Left cardiac atrium (tissue), 4 donors: ENCODE data around the gene CAPN11. TPM values are rescaled to one million over a fixed set of nuclear protein-coding genes. Genes with fewer than 3 reads are reported as not detected.

Source experiments
- ATAC-seq, 2 donors: fragments of 200-7000 bp; cut with Tn5 transposase; one replicate each; pipeline ENCODE4 v1.9.1; 2020; ENCODE audit warnings: mild to moderate bottlenecking in 2 of 2, moderate library complexity in 2 of 2
- DNase-seq: peaks from one replicate; pipeline ENCODE4 v3.0.0-alpha.2; 2020
- intact Hi-C, 2 donors: fragments of 100-400 bp; cut with DNase I; formaldehyde crosslinking; loops; one replicate each; pipeline versions ENCODE4 v1.14.1 to v1.15.1; 2022 to 2023
- total RNA-seq, 2 donors: library from RNA; stranded (reverse); fragmentation: NEBNext Ultra II Directional; extraction: Animal tissue kit (Norgen Biotek cat#: 25700); gene quantifications; one replicate each; pipeline ENCODE4 v1.2.1, GENCODE V29; 2021
- donor health status: DM: no; HTN: yes; CAD: no.
- donor health status: DM: no; HTN: yes; CAD: no; lungs with severe emphysema.
- donor health status: DM: yes; HTN: yes; CAD: no.
- donor health status: Dilated cardiomyopathy.

CAPN11 gene
- total RNA-seq, 2 donors from 2014 or later, result 0.39 to 0.97 TPM

- intact Hi-C loops, result loop anchor here in 1 of 2 donors (10.0 kb wide), 1 partner anchor 184 kb away; no protein-coding TSS in a partner anchor
- DNase-seq (no peak), ATAC-seq (peak in 1 of 2 donors; percentile 55)
Observed at GRCh38 chr6:44150317-44150917, 8.2 kb upstream of the CAPN11 start.

GRCh38 chr6:44151348-44152108 is 7.1 kb upstream of the CAPN11 start:
- peak; percentile 73 to 74 for ATAC-seq

GRCh38 chr6:44152109-44152461 is 6.5 kb upstream of the CAPN11 start:
- intact Hi-C loops, result loop anchor here (2.0 to 10.0 kb wide), 2 partner anchors 55 to 183 kb away; no protein-coding TSS in a partner anchor
- no peak for DNase-seq
- no peak for ATAC-seq

More at GRCh38 chr6:44151348-44152108, 7.1 kb upstream of the CAPN11 start:
- intact Hi-C loops, result loop anchor here (2.0 to 10.0 kb wide), 2 partner anchors 55 to 183 kb away; no protein-coding TSS in a partner anchor
- peak; percentile 77 for DNase-seq

- ATAC-seq (no peak), DNase-seq (no peak)
- intact Hi-C loops, result loop anchor here (2.0 to 10.0 kb wide), 2 partner anchors 56 to 182 kb away; no protein-coding TSS in a partner anchor
Observed at GRCh38 chr6:44152533-44152932, 6.1 kb upstream of the CAPN11 start.

GRCh38 chr6:44154067-44154466 is 4.6 kb upstream of the CAPN11 start:
- intact Hi-C loops, result loop anchor here in 1 of 2 donors (10.0 kb wide), 1 partner anchor 181 kb away; no protein-coding TSS in a partner anchor
- DNase-seq (no peak), ATAC-seq (no peak)

- ATAC-seq, result no peak
- DNase-seq, result no peak
- intact Hi-C loops, result loop anchor here in 1 of 2 donors (10.0 kb wide), 1 partner anchor 178 kb away; no protein-coding TSS in a partner anchor
Observed at GRCh38 chr6:44156494-44157151, 2.0 kb upstream of the CAPN11 start.

GRCh38 chr6:44157152-44157521 is 1.5 kb upstream of the CAPN11 start:
- DNase-seq (no peak), ATAC-seq (no peak)
- intact Hi-C loops, result loop anchor here in 1 of 2 donors (10.0 kb wide), 1 partner anchor 178 kb away; no protein-coding TSS in a partner anchor

GRCh38 chr6:44161997-44162338 is 3.3 kb downstream of the CAPN11 start:
- ATAC-seq (no peak), DNase-seq (no peak)
- intact Hi-C loops, result no loop called here

GRCh38 chr6:44162876-44163625 is 4.4 kb downstream of the CAPN11 start:
- no peak for ATAC-seq
- DNase-seq, result no peak
- intact Hi-C loops, result no loop called here

- intact Hi-C loops, result no loop called here
- ATAC-seq (no peak), DNase-seq (no peak)
Observed at GRCh38 chr6:44166116-44166515, 7.5 kb downstream of the CAPN11 start.

- ATAC-seq (no peak), DNase-seq (no peak)
- intact Hi-C loops, result no loop called here
Observed at GRCh38 chr6:44166591-44167184, 8.1 kb downstream of the CAPN11 start.

GRCh38 chr6:44167567-44167966 is 8.9 kb downstream of the CAPN11 start:
- intact Hi-C loops, result no loop called here
- ATAC-seq (no peak), DNase-seq (no peak)

- intact Hi-C loops, result no loop called here
- no peak for ATAC-seq
- DNase-seq, result no peak
Observed at GRCh38 chr6:44169154-44169553, 10.5 kb downstream of the CAPN11 start.

GRCh38 chr6:44169886-44170570 is 11.4 kb downstream of the CAPN11 start:
- DNase-seq, result no peak
- no peak for ATAC-seq
- intact Hi-C loops, result loop anchor here (5.0 to 10.0 kb wide), 3 partner anchors 47 to 165 kb away; partner anchors contain the start of gene MYMX (in 1 of the 2)

GRCh38 chr6:44171899-44172546 is 13.4 kb downstream of the CAPN11 start:
- intact Hi-C loops, result loop anchor here (2.0 to 10.0 kb wide), 4 partner anchors 45 to 163 kb away; partner anchors contain the start of gene MYMX (in 1 of the 2)
- DNase-seq (no peak), ATAC-seq (no peak)

GRCh38 chr6:44172731-44173500 is 14.3 kb downstream of the CAPN11 start:
- DNase-seq (peak; percentile 89), ATAC-seq (peak; percentile 93 to 96)
- intact Hi-C loops, result loop anchor here (2.0 to 10.0 kb wide), 4 partner anchors 44 to 162 kb away; partner anchors contain the start of gene MYMX (in 1 of the 2)
